NCI-H1105 (cell line): ENCODE results near the gene SPATA6L.
A peak's percentile ranks its signal among the peaks of the same experiment; 100 is the strongest.

Source experiments
- DNase-seq: peaks from one replicate; lab custom pipeline; 2025; lab: John Stamatoyannopoulos, UW

Gene SPATA6L, protein sequence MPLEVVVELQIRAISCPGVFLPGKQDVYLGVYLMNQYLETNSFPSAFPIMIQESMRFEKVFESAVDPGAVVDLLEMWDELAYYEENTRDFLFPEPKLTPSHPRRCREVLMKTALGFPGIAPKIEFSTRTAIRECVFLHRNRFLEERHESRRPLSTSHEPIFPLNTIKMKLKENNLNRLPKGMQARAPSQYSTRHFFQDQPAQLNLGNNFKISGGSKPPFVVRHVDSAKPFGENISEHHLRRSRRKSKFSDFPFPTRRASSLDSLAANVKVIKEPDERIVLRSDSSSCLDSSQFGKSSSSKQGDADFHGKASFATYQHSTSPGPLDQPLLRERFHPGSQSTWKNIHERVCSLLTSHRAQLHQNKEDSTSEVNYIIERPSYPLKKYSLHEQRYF

DNA sequence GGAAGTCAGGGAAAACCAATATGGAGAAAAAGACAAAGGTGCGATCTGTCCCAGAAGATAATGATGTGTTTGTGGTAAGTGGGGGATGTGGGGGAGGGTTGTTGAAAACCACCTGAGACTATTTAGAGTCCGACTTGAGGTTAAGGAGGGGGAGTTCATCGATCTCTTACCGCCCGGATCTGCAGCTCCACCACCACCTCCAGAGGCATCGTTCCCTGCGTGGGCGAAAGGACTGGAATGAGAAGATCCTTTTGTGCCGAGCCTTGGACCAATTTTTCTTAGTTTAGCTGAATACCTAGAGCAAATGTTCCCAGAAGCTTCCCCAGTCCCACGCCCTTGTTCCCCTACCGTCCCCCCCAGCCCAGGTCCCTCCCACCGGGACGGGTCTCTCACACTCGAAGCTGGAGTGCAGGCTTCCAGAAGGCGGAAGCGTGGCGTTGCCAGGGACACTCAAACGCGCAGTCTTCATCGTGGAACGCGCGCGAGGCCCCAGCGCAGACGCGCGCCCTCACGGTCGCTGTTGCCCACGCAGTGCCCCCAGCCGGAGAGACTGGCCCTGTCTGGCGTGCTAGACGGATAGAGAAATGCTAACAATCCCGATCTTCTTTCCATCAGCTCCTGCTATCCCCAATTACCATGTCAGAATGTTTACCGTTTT, at the start of gene SPATA6L:
Gene SPATA6L (minus strand): TSS at position 439 of the 658 bp plus-strand sequence. CDS start 230 bp downstream, at position 209.
- peak; percentile 57 for DNase-seq

DNA sequence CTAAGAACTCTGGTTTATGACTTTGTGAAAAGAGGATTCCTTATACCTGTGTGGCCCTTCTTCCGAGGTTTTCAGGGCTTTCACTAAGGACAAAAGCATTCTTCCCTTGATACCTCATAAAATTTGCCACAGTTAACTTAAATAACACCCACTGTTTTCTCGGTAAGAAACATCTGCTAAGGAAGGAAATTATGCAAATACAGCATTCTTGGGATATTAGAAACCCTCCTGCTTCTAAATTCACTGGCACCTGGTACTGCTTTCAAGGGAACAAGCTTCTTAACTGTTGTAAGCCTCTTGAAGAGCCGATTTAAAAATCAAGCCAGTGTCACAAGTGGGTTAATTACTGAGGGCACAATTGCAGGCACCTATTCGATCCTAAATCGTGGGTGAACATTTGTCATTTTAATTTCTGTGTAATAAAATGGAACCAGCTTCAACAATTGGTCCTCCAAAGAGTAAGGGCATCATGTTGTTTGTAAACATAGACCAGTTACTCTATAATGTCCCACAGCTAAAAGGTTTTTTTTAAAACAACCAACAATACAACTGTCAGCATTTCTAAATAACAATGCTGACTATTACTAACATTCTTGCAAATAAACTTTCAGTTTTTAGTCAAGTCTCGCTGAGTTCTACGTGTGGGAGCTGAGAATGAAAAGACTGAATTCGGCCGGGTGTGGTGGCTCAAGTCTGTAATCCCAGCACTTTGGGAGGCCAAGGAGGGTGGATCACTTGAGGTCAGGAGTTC, 48.2 kb upstream of the SPATA6L start:
- no peak for DNase-seq

DNA sequence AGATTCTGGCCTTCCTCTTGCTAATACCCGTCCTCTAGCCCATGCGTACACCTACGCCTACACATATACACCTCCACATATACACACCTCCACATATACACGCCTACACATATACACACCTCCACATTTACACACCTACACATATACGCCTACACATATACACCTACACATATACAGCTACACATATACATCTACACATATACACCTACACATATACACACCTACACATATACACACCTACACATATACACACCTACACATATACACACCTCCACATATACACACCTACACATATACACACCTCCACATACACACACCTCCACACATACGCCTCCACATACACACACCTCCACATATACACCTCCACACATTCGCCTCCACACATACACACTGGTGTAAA, 47.6 kb upstream of the SPATA6L start:
- DNase-seq, result no peak

DNA sequence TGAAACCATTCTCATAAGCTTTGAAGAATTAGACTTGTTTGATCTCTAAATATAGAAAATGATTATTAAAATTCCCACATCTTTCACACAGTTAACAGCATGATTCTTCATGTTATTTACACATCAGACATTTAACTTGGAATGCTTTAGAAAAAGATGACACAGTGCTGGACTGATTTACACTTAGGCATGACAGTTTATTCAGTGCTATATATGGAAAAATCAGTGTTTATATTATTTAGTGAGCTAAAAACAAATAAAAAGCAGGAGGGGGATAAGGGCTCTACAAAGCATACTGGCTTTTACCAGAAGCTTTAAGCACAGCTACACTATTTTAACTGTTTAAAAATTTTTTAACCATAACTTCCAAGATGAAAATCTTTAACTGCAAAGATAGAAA, 43.1 kb upstream of the SPATA6L start:
- DNase-seq, result no peak

DNA sequence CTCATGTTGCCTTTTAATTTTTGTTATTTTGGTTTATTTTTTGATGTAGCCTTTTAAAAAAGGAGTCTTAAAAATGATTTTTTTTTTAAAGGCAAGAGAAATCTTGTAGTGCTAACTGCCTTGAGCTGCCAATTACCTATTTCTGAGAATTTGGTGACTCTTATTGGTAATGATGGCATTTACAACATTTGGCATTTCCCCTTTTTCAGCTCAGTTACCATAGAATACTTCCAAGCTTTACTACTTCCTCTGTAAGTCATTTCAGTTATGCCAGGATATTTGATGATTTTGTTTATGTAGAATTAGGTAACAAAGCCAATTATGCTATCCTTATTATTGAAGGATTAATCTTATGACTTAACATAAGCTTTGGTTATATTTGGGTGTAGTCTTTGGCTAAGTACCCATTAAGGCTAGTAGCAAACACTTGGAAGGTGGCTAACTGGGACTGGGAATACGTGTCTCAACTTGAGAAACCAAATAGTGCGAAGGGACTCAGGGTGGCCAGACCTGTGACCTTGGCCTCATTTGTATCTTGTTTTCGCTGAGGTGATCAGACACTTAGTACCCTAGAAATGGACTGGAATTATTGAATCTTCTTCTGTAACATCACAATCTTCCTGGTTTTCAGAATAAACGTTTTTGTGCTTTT, 40.8 kb upstream of the SPATA6L start:
- no peak for DNase-seq

DNA sequence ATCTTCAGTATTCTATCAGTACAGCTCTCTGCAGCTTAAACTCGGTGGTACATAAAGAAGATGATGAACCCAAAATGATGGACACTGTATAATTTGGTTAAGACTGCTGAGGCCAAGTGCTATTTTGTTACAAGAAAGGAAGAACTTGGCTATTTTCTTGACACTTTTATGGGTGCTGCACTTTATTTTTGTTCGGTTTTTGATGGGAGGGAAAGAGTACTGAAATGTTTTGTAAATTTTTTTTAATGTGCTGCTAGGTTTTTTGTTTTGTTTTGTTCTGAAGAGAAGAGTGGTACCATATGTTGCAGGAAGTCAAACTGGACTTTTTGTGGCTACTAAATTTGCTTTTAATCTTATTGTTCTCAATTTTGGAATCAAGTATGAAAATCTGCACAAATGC, 39.7 kb upstream of the SPATA6L start:
- no peak for DNase-seq

DNA sequence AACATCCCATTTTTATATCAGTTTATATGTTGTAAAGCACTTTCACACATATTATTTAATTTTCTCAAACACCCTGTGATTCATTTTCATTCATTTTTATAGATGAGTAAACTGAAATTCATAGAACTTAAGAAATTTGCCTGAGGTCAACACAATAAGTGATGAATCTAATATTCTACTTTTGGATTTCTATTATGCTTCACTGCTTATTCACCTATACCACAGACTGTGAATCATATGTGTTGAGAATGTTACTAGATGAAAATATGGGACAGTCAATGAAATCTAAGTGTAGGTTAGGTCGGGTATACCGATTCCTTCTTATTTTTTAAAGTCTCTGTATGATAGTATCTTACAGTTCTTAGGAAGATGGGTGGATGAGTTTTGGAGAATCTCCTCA, 37.8 kb upstream of the SPATA6L start:
- DNase-seq, result no peak

DNA sequence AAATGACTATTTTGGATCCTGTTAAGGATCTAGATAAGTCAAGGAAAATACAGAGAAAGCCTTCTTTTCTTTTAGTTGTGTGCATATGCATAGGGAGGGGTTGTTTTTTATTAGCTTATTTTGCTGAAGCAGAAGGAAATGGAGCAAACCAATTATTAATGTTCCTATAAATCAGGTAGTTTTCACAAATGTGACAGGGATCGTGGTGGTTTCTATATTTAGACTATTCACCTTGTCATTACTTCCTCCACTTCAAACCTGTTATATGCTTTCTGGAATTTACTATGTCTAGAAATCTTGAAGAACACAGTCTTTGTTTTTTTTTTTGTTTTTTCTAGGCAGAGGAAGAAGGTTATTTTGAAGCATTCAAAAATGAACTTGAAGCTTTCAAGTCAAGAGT, 35.2 kb upstream of the SPATA6L start:
- no peak for DNase-seq

DNA sequence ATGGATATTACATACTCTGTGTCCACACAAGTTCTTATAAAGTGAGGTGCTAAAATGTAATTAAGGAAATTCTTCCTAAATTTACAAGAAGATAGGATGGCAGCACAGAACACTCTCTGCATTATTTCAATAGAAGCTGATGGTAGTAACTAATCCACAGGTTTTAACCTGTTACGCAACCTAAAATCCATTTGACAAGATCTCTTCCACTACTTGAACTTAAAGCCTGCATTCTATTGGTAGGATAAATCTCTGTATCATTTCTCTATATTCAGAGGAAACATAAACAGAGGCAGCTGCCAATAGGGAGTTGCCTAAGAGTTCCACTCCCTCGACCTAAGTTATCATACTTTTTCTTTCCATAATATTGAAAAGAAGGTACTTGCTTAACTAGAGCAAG, 34.7 kb upstream of the SPATA6L start:
- DNase-seq, result no peak

DNA sequence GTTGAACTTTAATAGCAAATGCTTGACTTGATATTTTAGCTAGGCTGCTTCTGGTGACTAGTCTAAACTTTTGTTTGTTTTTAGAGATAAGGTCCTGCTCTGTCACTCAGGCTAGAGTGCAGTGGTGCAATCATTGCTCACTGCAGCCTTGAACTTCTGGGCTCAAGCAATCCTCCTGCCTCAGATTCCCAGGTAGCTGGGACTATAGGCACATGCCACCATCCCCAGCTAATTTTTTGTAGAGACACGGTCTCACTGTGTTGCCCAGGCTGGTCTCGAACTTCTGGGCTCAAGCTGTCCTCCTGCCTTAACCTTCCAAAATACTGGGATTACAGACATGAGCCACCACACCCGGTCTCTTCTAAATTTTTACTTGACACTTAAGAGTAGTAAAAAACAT, 33.8 kb upstream of the SPATA6L start:
- no peak for DNase-seq

DNA sequence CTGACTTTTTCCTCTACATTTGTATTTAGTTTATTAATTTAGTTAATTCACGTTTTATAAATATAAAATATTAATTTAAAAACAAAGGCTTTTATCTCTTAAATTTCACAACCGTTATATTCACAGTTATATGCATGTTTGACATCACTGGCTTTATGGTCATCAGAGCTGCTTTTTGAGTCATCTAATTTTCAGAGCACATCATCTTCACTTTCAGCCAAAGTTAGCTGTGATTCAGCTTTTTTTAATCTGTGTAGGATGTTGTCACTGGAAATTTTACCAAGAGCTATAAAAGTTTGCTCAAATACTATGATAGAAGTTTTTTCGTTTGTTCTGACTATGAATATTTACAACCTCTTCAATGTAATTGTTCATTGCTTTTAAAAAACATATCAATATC, 25.5 kb upstream of the SPATA6L start:
- DNase-seq, result no peak

DNA sequence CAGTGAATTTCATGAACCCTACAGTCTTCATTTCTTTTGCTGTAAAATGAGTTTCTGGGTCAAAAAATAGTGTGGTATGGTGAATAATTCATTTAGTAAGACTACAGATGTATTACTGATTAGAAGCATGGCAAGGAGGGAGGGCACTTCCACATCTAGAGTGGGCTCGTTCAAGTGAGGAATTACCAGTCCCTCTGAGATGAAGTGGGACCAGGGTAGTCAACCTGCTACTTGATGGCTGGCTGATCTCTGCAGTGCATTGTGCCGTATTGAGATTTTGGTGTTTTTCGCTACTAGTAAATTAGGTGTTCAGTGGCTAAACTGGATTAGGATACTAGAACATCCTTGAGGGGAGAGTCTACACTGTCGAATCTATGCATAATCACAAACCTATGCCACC, 23.9 kb upstream of the SPATA6L start:
- no peak for DNase-seq

DNA sequence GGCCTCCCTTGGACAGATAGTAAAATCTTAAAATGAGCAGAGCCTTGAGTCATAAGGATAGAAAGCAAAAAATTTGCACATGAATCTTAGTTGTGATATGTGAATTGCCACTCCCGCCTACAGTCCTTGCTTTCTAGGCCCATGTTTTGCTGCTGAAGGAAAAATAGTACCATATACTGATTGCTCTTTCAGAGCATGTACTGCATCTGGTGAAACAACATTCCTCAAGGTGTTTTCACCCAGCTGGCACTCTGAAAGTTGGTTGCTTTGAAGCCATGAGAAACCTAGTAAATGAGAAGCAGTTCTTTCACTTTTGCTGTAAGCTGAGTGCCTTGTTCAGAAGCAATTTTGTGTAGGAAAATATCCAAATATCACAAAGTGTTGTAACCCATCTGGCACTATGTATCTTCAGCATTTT, 23.4 kb upstream of the SPATA6L start:
- no peak for DNase-seq

DNA sequence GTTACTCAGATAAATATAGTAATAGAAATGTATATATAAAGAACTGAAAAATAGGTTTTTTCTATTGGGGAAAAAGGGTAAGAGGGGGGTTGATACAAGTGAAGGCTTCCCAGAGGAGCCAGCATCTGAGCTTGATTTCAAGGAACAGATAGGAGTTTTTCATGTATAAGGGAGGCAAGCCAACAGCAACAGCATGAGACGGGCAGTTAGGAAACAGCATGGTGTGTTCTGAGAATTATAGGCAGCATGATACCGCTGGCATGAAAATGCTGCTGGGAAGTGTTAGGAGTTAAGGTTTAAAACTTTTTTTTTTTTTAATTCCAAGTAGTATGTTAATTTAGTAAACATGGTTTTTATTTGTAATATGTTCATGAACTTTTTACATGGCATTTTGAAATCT, 22.7 kb upstream of the SPATA6L start:
- no peak for DNase-seq

DNA sequence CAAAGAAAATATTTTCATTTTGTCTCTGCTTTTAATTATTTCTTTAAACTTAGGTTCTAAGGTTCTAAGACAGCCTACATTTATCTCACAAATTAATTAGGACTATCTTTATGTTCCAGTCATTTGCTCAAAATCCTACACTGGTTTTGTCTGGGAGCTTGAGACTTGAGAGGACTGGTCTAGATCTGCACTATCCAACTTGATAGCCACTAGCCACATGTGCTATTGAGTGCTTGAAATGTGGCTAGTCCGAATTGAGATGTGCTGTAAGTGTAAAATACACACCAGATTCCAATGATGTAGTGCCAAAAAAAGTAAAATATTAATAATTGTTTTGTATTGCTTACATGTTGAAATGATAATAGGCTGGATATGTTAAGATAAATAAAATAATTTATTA, 20.3 kb upstream of the SPATA6L start:
- DNase-seq, result no peak

DNA sequence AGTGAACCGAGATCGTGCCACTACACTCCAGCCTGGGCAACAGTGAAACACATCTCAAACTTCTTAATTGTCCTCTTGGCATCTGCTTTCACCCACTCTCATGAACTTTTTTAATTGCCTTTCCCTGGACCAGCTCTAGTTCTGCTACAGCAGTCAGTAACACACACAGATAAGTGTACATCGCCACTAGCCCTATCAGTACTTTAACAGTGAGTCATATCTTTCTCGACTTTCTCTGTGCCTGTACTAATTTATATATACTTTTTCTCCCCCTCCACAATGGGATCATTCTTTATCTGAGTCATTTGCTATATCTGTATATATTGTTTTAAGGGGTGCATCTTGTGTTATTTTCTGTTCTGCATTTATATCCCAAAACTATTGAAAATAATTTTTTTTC, 19.8 kb upstream of the SPATA6L start:
- no peak for DNase-seq

DNA sequence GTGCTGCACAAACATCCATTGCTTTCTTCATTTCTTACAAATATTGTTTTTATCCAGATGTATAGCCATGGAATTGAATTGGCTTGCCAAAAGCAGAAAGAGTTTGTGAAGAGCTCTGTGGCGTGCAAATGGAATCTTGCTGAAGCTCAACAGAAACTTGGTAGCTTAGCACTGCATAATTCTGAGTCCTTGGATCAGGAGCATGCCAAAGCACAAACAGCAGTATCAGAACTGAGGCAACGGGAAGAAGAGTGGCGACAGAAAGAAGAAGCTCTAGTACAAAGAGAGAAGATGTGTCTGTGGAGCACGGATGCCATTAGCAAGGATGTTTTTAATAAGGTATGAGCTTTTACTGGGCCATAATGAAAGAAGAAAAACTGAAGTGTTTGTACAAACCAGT, 18.5 kb upstream of the SPATA6L start:
- DNase-seq, result no peak

DNA sequence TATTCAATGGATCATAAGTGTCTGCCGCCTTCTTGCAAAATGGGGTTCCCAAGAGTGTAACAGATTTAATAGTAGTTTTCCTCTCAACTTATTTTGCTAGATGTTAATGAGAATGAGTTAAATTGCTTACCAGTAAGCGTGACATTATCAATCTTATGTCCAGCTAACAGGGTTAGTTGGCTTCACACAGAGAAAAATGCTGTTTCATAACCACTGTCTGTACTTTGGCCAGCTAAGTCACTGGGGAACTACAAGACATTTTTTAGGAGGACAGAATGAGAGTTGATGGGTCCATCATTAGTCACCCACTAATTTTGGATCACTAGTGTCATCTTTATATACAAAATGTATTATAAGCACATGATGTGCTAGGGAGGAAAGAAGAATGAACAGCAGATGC, 14.5 kb upstream of the SPATA6L start:
- DNase-seq, result no peak

DNA sequence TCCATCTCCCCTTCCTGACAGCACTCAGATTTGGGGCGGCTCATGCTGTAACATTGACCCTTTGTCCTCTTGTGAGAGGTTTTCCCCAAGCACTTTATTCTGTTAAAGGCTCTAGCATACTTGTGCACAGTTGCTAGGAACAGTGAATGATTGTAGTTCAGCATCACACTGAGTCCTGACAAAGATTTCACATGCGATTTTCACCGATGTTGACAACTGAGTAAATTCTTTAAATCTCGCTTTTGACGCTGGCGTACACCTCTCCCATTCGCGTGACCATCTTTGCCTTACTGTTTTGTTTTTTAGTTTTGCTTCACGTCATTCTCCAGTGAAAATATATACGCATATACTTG, 13.9 kb upstream of the SPATA6L start:
- DNase-seq, result no peak

DNA sequence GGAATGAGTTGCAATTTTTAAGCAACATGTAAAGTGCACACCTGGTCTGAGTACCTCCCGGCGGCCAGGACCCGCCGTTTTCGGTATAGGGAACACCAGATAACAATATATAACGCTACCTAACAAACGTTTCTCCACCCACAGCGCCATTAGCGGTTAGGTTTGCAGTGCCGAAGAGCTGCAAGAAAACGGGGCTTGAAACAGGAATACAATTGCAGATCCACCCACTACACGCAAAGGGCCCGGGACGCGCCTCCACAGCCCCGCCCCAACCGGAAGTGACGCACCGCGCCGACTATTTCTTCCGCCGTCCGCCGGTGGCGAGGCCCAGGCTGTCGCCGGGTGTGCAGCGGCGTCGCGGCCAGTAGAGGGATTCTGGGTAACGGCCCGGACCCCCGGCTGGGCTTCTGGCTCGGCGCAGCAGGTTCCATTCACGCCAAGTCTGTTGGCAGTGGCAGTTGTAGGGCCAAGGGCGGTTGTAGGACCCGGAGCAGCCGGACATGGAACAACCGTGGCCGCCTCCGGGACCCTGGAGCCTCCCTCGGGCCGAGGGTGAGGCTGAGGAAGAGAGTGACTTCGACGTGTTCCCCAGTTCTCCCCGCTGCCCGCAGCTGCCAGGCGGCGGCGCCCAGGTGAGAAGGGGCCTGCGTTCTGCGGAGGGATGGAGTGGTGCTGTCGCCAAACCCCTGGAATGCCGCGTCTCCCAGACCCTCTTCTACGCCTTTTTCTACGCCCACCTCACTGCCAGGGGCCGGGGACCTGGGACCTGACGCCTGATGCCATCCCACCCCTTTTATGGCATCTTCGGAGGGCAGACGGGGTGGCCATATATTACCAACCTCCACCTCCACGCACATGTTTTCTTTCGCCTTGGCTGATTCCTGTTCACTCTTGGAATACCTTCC, 13.2 kb upstream of the SPATA6L start, which contains the start of gene CDC37L1:
Gene CDC37L1 (plus strand): TSS at position 302 of the 905 bp plus-strand sequence. CDS start 199 bp downstream, at position 501.
- peak; percentile 96 for DNase-seq

DNA sequence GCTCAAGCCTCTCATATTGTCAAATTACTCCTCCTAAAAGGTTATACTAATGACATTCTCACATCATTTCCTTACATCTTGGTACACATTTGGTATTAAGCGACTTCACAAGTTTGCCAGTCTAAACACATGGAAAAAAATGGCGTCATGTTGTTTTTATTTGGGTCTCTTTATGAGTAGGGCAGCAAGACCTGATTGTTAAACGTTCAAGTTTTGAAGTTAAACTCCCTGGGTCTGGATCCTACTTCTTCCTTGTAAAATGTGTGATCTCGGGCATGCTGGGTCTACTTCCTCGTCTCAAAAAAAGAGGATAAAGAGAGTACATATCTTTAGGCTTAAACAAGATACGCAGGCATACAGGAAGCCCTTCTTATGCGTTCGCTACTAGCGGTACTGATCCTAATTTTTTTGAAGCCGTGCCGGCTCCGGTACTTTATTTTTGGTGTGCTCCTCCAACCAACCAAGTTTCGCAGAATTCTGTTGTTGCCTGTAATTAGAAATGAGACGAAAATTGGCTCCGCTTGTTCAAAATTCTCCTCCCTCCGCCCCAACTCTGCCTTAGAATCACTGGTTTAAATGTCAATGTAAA, 12.5 kb upstream of the SPATA6L start:
- peak; percentile 37 for DNase-seq
